HG03097 (cell line): ENCODE data around the gene GJC2.
"Not testable (repeated sequence)": the region's sequence is repeated elsewhere in the genome, so short reads cannot be mapped to it uniquely, and the experiment has no call there.

Experiments
- ATAC-seq: cut with Tn5 transposase; IDR thresholded peaks from one replicate; pipeline ENCODE4 v1.9.1; 2021; ENCODE audit not compliant: unreplicated experiment, low FRiP score

The GJC2 gene

DNA sequence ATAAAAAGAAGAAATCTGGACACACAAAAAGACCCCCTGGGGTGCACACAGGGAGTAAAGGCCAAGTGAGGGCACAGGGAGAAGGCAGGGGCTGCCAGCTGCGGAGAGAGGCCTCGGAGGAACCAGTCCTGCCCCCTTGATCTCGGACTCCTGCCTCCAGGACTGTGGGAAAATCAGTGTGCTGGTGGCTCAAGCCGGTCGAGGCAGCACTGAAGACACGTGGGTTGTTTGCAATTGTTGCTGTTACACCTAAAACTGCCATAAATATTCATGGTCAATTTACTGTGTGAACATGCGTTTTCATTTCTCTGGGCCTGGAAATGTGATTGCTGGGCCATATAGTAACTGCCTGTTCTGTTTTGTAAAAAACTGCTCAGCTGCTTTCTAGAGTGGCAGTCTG lies 34.4 kb downstream of the GJC2 start:
- no peak for ATAC-seq

- ATAC-seq: no peak
These were observed 35.9 kb downstream of the GJC2 start for GRCh38 chr1:228185641-228185965.

DNA sequence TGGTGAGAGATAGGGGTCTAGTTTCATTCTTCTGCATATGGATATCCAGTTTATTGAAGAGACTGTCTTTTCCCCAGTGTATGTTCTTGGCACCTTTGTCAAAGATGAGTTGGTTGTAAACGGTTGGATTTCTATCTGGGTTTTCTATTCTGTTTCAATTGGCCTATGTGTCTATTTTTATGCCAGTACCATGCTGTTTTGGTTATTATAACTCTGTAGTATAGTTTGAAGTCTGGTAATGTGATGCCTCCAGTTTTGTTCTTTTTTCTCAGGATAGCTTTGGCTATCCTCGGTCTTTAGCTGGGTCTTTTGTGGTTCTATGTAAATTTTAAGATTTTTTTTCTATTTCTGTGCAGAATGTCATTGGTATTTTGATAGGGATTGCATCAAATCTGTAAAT lies 38.5 kb downstream of the GJC2 start:
- not testable (repeated sequence) for ATAC-seq

GRCh38 chr1:228190182-228190581 lies 40.5 kb downstream of the GJC2 start:
- no peak for ATAC-seq

DNA sequence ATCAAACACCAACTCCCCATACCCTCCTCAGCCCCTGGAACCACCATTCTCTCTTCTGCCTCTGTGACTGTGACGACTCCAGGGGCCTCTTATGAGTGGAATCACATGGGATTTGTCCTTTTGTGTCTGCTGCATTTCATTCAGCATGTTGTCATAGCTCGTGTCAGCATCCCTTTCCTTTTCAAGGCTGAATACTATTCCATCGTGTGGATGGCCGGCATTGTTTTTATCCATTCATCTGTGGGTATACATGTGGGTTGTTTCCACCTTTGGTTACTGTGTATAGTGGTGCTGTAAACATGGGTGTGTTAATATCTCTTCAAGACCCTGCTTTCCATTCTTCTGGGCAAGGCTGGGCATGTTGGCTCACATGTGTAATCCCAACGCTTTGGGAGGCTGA lies 41.0 kb downstream of the GJC2 start:
- ATAC-seq: no peak

- no peak for ATAC-seq
These were observed 44.7 kb downstream of the GJC2 start for GRCh38 chr1:228194436-228194835.

DNA sequence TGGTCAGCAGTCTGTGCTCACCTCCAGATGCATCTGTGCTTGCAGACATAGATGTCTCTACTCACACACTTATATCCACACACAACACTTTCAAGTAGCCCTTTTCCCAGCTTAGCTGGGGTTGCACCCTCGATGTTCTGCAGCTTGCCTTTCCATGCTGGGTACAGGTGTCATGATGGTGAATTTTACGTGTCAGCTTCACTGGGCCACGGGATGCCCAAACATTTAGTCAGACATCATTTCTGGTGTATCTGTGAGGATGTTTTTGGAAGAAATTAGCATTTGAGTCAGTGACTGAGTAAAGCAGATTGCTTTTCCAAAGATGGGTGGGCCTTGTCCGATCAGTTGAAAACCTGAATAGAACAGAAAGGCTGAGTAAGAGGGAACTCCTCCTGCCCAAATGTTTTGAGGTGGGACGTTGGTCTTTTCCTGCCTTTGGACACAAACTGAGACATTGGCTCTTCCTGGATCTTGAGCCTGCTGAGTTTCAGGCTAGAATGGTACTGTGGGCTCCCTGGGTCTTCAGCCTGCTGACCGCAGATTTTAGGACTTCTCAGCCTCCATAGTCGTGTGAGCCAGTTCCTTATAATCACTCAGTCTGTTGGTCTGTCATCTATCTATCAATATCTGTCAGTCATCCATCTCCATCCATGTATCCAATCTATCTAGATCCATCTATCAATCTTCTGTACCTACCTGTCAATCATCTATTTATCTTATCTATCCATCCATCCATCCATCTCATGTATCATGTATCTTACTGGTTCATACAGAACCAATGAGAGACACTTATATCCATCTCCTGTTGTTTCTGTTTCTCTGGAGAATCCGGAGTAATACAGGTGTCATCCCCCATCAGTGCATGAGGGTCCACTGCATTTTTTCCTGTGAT lies 45.4 kb downstream of the GJC2 start:
- ATAC-seq: no peak

GRCh38 chr1:228197555-228198147 lies 47.9 kb downstream of the GJC2 start:
- ATAC-seq: no peak

- ATAC-seq: no peak
These were observed 49.4 kb downstream of the GJC2 start for GRCh38 chr1:228198977-228199590.

DNA sequence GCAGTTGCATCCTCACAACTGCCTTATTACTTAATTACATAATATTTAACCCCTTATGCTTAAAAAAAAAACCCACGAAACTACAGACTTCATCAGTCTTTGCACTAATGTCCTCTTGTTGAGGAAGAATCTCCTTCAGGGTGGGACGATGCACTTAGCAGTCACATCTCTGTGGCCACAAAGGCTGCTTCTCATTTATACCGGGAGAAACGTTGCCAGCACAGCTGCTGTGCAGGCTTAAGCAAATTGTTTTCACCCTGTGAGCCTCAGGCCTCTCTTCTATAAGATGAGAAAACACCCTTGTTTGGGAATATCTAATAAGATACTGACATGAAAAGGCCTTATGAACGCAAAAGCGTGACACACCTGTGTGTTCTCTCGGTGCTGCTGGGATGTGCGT lies 55.2 kb downstream of the GJC2 start:
- ATAC-seq: no peak

DNA sequence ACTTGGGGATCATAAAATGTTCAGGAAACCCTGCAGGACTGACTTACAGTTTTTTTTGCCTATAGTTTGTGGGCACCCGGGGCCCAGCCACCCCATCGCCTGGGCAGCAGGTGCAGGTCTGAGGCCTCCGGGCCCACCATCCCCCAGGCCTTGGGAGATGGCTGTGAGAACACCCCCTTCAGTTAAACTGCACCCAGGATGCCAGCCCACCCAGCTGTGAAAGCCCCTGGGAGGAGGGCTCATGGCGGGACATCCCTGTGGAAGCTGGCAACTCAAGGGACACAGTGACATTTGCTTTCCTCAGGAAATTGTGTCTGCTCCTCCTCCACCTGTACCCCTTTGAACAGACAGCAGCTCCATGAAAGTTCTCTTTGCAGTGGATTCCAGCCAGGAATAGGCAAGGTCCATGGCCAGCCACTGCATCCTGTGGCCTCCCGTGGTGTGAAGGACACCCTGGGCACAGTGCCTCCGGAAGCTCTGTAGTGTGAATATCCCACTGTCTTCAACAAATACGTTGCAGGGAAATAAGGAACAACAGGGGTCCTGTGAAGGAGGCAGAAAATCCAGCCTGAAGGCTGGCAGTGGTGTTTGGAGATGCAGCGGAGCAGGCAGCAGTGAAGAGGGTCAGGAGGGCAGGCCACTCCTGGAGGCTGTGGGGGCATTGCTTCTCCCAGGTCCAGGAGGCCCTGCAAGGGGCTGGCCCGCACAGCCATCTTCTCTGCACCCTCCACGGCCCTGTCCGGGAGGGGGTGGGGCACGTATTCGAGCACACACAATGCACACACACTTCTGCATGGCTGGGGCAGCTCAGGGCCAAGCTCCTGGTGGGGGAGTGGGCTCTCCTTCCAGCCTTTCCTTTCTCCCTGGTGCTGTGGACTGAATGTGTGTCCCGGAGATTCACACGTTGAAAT lies 56.1 kb downstream of the GJC2 start:
- ATAC-seq: no peak

GRCh38 chr1:228206582-228207351 lies 57.0 kb downstream of the GJC2 start:
- no peak for ATAC-seq

DNA sequence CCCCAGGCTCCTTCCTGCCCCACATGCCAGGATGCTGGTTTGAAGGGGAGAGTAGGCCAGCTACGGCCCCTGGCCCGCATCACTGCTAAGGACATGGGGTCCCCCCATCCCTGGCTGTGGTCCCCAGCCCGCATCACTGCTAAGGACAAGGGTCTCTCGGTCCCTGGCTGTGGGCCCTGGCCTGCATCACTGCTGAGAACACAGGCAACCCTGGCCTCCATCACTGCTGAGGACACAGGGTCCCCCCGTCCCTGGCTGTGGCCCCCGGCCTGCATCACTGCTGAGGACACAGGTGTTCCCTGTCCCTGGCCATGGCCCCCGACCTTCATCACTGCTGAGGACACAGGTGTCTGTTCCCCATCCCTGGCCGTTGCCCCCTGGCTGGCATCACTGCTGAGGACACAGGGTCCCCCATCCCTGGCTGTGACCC lies 57.7 kb downstream of the GJC2 start:
- ATAC-seq: no peak

DNA sequence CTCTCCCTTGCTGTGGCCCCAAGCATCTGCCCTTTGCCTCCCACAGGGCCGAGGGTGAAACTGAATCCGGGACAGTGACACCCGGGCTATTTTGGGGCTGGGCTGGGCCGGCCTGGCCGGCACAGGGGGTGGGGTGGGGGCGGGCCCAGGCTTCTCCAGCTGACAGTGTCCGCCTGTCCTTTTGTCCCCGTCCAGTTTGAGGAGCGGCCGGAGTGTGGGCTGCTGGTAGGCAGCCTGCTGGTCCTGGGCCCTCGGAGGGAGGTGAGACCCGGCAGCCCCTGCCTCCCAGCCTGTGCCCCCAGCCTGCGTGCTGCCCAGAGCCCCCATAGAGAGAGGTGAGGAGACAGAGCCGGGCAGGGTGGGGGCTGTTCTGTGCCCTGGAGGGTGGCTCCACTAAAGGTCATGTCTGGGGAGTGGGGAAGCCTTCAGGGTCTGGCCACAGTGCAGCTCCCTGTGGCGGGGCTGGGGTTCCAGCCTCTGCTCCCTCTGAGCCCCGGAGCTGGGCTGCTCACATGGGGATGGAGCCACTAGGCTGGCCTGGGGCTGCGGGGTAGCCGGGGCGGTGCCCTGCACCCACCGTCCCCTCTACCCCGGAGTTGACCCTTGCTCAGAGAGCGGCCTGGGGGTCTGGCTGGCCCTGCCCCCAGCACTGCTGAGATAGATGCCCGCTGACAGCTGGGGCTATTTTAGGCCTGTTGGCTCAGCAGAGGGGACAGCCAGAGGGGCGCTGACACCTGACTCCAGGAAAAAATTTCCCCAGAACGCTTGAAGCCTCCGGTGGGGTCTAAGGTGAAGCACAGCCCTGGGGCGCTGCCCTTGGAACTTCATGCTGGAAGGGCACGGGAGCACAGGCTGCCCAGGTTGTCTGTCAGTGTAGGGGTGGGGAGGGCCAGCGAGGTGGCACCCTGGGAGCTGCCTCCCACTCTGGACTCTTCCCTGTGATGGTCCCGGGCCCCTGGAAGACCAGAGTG lies 58.4 kb downstream of the GJC2 start, which contains the start of gene OBSCN:
Gene OBSCN, plus strand, starts transcription at position 194 of the 971 bp plus-strand sequence. CDS start 3,740 bp downstream, outside the sequence.
- no peak for ATAC-seq

GRCh38 chr1:228208831-228209551 lies 59.3 kb downstream of the GJC2 start:
- ATAC-seq: no peak
